ENCODE data around the gene TTYH2. TPM values are rescaled to one million over a fixed set of nuclear protein-coding genes. Genes with fewer than 3 reads are reported as not detected.

TTYH2 gene
- 1 to 10 TPM; 2.4 to 3.3 TPM for total RNA-seq

DNA sequence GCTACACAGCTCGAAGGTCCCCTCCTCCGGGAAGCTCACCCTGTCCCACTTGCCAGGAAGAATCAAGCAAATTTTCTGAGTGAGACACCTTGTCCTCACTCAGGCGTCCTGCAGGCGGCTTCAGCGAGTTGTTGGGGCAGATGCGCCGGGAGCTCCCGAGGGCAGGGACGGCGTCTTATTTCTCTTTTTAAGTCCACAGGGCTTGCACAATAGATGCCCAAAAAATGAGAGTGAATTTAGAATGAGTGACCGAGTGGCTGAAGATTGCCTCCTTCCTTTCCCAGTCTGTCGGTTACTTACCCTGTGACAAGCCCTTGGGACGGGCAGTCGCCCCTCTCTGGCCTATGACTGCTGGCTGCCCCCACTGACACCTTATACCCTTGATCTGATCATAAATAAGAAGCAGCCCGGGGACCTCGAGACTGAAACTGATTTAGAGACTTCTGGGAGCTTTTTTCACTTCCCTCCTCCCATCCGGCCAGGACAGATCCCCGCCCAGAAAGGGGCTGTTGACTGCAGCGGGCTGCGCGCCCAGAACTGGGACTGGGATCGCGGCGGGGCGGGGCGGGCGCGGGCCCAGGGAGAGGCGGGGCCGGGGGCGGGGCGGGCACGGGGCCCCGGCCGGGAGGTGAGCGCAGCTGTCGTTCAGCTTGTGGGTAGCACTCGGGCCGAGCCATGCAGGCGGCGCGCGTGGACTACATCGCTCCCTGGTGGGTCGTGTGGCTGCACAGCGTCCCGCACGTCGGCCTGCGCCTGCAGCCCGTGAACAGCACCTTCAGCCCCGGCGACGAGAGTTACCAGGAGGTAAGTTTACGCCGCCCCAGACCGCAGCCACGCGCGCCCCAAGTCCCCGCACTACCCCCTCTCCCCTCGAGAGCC is at the start of gene TTYH2:
Gene TTYH2 (plus strand): TSS at position 659 of the 879 bp plus-strand sequence. CDS start 17 bp downstream, at position 676.
- H3K4me1 ChIP-seq (ENCODE audit: control insufficient read depth in 1 of 2, low read depth in 2 of 2): peaks cover 26 to 41% of the 10 kb centered on the region in 2 donors
- peaks cover 19% of the 10 kb centered on the region for H3K36me3 ChIP-seq
- no peaks in the 10 kb centered on the region for H3K27me3 ChIP-seq (replicated peaks; ENCODE audit: insufficient read depth)
- peak within 1 kb of the TSS; percentile 92 for H3K4me3 ChIP-seq
- peak within 1 kb of the TSS; percentile 26 to 78 for H3K27ac ChIP-seq
- ATAC-seq (ENCODE audit: insufficient number of reproducible peaks, low FRiP score, low read depth) (peak; percentile 42), DNase-seq (ENCODE audit: low spot score) (peak; percentile 71)
- TF ChIP-seq, protein P1, sequence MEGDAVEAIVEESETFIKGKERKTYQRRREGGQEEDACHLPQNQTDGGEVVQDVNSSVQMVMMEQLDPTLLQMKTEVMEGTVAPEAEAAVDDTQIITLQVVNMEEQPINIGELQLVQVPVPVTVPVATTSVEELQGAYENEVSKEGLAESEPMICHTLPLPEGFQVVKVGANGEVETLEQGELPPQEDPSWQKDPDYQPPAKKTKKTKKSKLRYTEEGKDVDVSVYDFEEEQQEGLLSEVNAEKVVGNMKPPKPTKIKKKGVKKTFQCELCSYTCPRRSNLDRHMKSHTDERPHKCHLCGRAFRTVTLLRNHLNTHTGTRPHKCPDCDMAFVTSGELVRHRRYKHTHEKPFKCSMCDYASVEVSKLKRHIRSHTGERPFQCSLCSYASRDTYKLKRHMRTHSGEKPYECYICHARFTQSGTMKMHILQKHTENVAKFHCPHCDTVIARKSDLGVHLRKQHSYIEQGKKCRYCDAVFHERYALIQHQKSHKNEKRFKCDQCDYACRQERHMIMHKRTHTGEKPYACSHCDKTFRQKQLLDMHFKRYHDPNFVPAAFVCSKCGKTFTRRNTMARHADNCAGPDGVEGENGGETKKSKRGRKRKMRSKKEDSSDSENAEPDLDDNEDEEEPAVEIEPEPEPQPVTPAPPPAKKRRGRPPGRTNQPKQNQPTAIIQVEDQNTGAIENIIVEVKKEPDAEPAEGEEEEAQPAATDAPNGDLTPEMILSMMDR (IDR thresholded peaks at IDR 0.05): no peak
- no peaks in the 10 kb centered on the region for H3K9me3 ChIP-seq

- Histone ChIP-seq H3K4me1 (ENCODE audit: control insufficient read depth in 1 of 2, low read depth in 2 of 2) (no peaks in the 10 kb centered on the region), H3K36me3 (no peaks in the 10 kb centered on the region), H3K27ac (no peak overlapping the region), H3K9me3 (no peaks in the 10 kb centered on the region), H3K27me3 (replicated peaks; ENCODE audit: insufficient read depth) (no peaks in the 10 kb centered on the region), H3K4me3 (no peak overlapping the region)
- DNase-seq (ENCODE audit: low spot score) (no peak), ATAC-seq (ENCODE audit: insufficient number of reproducible peaks, low FRiP score, low read depth) (no peak)
- TF ChIP-seq, protein P1 (IDR thresholded peaks at IDR 0.05): no peak
Measured at GRCh38 chr17:74163836-74164235, 49.5 kb upstream of the TTYH2 start.

DNA sequence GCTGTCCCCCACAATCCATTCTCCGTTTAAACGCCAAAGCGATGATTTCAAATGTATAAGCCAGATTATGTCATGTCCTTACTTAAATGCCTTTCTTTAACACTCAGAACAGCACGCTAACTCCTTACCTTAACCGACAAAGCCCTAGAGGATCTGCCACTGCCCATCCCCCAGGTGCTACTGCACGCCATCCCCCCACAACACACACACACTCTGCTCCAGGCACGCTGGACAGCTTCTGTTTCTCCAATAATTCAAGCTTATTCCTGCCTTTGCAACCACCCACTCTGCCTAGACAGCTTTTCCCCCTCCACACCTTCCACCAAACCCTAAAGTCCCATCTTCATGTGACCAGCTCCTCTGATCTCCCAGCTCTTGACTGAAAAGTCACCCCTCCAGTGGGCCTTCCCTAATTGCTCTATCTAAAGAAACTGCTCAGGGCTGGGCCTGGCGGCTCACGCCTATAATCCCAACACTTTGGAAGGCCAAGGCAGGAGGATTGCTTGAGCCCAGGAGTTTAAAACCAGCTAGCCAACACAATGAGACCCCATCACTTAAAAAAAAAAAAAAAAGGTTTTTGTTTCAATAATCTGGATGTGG is 48.8 kb upstream of the TTYH2 start:
- Histone ChIP-seq H3K36me3 (no peaks in the 10 kb centered on the region), H3K27ac (no peak overlapping the region), H3K27me3 (replicated peaks; ENCODE audit: insufficient read depth) (no peaks in the 10 kb centered on the region), H3K4me1 (ENCODE audit: control insufficient read depth in 1 of 2, low read depth in 2 of 2) (no peaks in the 10 kb centered on the region), H3K4me3 (no peak overlapping the region), H3K9me3 (no peaks in the 10 kb centered on the region)
- DNase-seq (ENCODE audit: low spot score) (no peak), ATAC-seq (ENCODE audit: insufficient number of reproducible peaks, low FRiP score, low read depth) (no peak)
- TF ChIP-seq, protein P1 (IDR thresholded peaks at IDR 0.05): no peak

DNA sequence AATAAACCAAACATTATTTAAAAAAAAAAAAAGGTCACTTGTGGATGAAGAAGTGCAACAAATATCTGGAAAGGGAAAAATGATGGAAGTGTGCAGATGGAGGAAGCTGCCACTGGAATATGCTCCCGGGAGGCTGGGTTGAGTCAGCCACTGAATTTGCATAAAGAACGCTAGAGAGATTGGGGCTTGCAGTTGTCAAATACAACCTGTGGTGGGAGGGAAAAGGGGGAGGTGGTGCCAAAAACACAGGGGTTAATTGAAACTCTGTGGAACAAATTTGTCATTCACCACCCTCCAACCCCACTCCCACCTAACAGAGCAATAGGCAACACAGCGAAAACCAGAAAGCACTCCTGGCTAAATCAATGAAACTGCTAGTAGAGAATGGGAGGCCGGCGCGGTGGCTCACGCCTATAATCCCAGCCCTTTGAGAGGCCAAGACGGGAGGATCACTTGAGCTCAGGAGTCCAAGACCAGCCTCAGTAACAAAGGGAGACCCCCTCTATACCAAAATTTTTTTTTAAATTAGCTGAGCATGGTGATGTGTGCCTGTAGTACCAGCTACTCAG is 47.5 kb upstream of the TTYH2 start:
- Histone ChIP-seq H3K27ac (no peak overlapping the region), H3K4me3 (no peak overlapping the region), H3K27me3 (replicated peaks; ENCODE audit: insufficient read depth) (no peaks in the 10 kb centered on the region), H3K36me3 (no peaks in the 10 kb centered on the region), H3K4me1 (ENCODE audit: control insufficient read depth in 1 of 2, low read depth in 2 of 2) (no peaks in the 10 kb centered on the region), H3K9me3 (no peaks in the 10 kb centered on the region)
- ATAC-seq (ENCODE audit: insufficient number of reproducible peaks, low FRiP score, low read depth) (no peak), DNase-seq (ENCODE audit: low spot score) (no peak)
- TF ChIP-seq, protein P1 (IDR thresholded peaks at IDR 0.05): no peak

DNA sequence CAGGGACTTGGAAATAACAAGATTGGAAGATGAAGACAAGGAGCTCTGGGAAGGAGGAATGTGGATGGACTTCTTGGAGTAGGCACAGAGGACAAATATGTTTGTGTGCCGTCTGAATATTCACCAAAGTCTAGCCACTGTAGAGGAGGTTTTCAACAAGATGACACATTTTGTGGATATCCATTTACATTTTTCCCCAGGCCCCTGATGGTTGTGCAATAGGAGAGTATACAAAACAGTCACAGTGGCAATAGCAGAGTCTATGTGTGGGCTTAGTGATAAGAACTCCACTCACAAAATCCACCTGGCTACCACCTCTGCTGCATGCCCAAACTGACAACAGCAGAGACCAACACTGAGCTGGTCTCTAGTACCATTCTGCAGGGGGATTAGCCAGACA is 42.4 kb upstream of the TTYH2 start:
- DNase-seq (ENCODE audit: low spot score): no peak
- TF ChIP-seq, protein P1 (IDR thresholded peaks at IDR 0.05): no peak
- H3K9me3 ChIP-seq: no peaks in the 10 kb centered on the region
- no peak overlapping the region for H3K4me3 ChIP-seq
- no peaks in the 10 kb centered on the region for H3K27me3 ChIP-seq (replicated peaks; ENCODE audit: insufficient read depth)
- no peak for ATAC-seq (ENCODE audit: insufficient number of reproducible peaks, low FRiP score, low read depth)
- no peak overlapping the region for H3K27ac ChIP-seq
- H3K36me3 ChIP-seq: no peaks in the 10 kb centered on the region
- no peaks in the 10 kb centered on the region for H3K4me1 ChIP-seq (ENCODE audit: control insufficient read depth in 1 of 2, low read depth in 2 of 2)
